ENCODE data around the gene CHID1. TPM values are rescaled to one million over a fixed set of nuclear protein-coding genes. Genes with fewer than 3 reads are reported as not detected.
A peak's percentile ranks its signal among the peaks of the same experiment; 100 is the strongest.

CHID1 gene
- total RNA-seq, 1 experiment from 2014 or later = 43.4 TPM

- DNase-seq (ENCODE audit: low read depth) = no peak
These were observed 22.7 kb upstream of the CHID1 start for GRCh38 chr11:933142-933851.

- no peak for DNase-seq (ENCODE audit: low read depth)
These were observed 21.8 kb upstream of the CHID1 start for GRCh38 chr11:932435-932834.

- DNase-seq (ENCODE audit: low read depth) = no peak
These were observed 20.8 kb upstream of the CHID1 start for GRCh38 chr11:931385-931784.

- DNase-seq (ENCODE audit: low read depth) = no peak
These were observed 18.8 kb upstream of the CHID1 start for GRCh38 chr11:929405-929804.

GRCh38 chr11:928786-929185, 18.2 kb upstream of the CHID1 start:
- DNase-seq (ENCODE audit: low read depth) = no peak

GRCh38 chr11:927871-928270, 17.3 kb upstream of the CHID1 start:
- no peak for DNase-seq (ENCODE audit: low read depth)

- peak; percentile 49 for DNase-seq (ENCODE audit: low read depth)
These were observed 15.8 kb upstream of the CHID1 start for GRCh38 chr11:926341-926916.

- peak; percentile 71 for DNase-seq (ENCODE audit: low read depth)
These were observed 15.1 kb upstream of the CHID1 start, which contains the start of gene AP2A2 for GRCh38 chr11:925496-926301. Gene AP2A2 (plus strand): TSS chr11:925870. CDS start chr11:926022, 152 bp downstream.

- DNase-seq (ENCODE audit: low read depth) = no peak
These were observed 14.5 kb upstream of the CHID1 start for GRCh38 chr11:925158-925495.

GRCh38 chr11:924406-925157, 14.0 kb upstream of the CHID1 start:
- DNase-seq (ENCODE audit: low read depth) = no peak

GRCh38 chr11:923691-924405, 13.2 kb upstream of the CHID1 start:
- DNase-seq (ENCODE audit: low read depth) = no peak

GRCh38 chr11:921921-922678, 11.5 kb upstream of the CHID1 start:
- no peak for DNase-seq (ENCODE audit: low read depth)

GRCh38 chr11:917426-917825, 6.8 kb upstream of the CHID1 start:
- no peak for DNase-seq (ENCODE audit: low read depth)

GRCh38 chr11:914747-915501, 4.3 kb upstream of the CHID1 start:
- no peak for DNase-seq (ENCODE audit: low read depth)

- DNase-seq (ENCODE audit: low read depth) = no peak
These were observed 3.6 kb upstream of the CHID1 start for GRCh38 chr11:914204-914603.

GRCh38 chr11:913043-913442, 2.4 kb upstream of the CHID1 start:
- no peak for DNase-seq (ENCODE audit: low read depth)

- no peak for DNase-seq (ENCODE audit: low read depth)
These were observed 1.7 kb upstream of the CHID1 start for GRCh38 chr11:912266-912665.

GRCh38 chr11:911890-912219, 1.2 kb upstream of the CHID1 start:
- no peak for DNase-seq (ENCODE audit: low read depth)

GRCh38 chr11:911031-911889, 650 bp upstream of the CHID1 start:
- DNase-seq (ENCODE audit: low read depth) = peak; percentile 58
